A673 (cell line): ENCODE data around the gene BTBD3. TPM values are rescaled to one million over a fixed set of nuclear protein-coding genes. Genes with fewer than 3 reads are reported as not detected.

Experiments
- BruUV-seq: library from RNA; stranded (reverse); fragments of 400-500 nt; replicated peaks from 2 replicates; lab custom pipeline; 2021; lab: Mats Ljungman, UMichigan
- CTCF ChIA-PET: fragments of 300-600 bp; sonication (Branson Sonifier 250); formaldehyde crosslinking; loops from one replicate; lab custom pipeline; 2022; ENCODE audit warnings: antibody characterized with exemption; lab: Charles Lee
- POLR2A ChIA-PET: fragments of 300-600 bp; sonication (Branson Sonifier 250); formaldehyde crosslinking; loops from one replicate; lab custom pipeline; 2022; ENCODE audit warnings: antibody characterized with exemption; ENCODE audit not compliant: low non-redundant PET; lab: Charles Lee
- DNase-seq: peaks from one replicate; pipeline ENCODE4 v3.0.0-alpha.2; 2015; ENCODE audit warnings: low spot score
- H3K27ac ChIP-seq: fragments of 200-600 bp; sonication (generic); 2 replicates; pipeline ENCODE4 v1.5.1; 2016; ENCODE audit warnings: mixed run types, low read depth, mild to moderate bottlenecking, mixed read lengths, antibody characterized with exemption, low read length; ENCODE audit not compliant: poor library complexity, severe bottlenecking
- H3K27me3 ChIP-seq: fragments of 200-600 bp; sonication (generic); replicated peaks from 2 replicates; pipeline ENCODE4 v1.6.1; 2017; ENCODE audit warnings: mixed run types, low read depth, mild to moderate bottlenecking, mixed read lengths, antibody characterized with exemption, low read length; ENCODE audit not compliant: insufficient read depth, poor library complexity
- H3K36me3 ChIP-seq: fragments of 200-600 bp; sonication (generic); 2 replicates; pipeline ENCODE4 v1.6.1; 2016; ENCODE audit warnings: mixed run types, mild to moderate bottlenecking, mixed read lengths, antibody characterized with exemption, low read length; ENCODE audit not compliant: insufficient read depth, poor library complexity, severe bottlenecking
- H3K4me1 ChIP-seq: fragments of 200-600 bp; sonication (generic); 2 replicates; pipeline ENCODE4 v1.6.1; 2017; ENCODE audit warnings: mixed run types, mild to moderate bottlenecking, mixed read lengths, antibody characterized with exemption, low read length; ENCODE audit not compliant: insufficient read depth, poor library complexity, severe bottlenecking
- H3K4me3 ChIP-seq: fragments of 200-600 bp; sonication (generic); 2 replicates; pipeline ENCODE4 v1.5.1; 2016; ENCODE audit warnings: low read depth, mixed run types, mild to moderate bottlenecking, mixed read lengths, low read length; ENCODE audit not compliant: poor library complexity, severe bottlenecking
- H3K9me3 ChIP-seq: fragments of 200-600 bp; sonication (generic); 2 replicates; pipeline ENCODE4 v1.6.1; 2016; ENCODE audit warnings: mixed run types, low read depth, mild to moderate bottlenecking, mixed read lengths, antibody characterized with exemption, low read length; ENCODE audit not compliant: poor library complexity, severe bottlenecking
- EZH2 ChIP-seq: fragments of 200-600 bp; sonication (generic); IDR thresholded peaks from 2 replicates; pipeline ENCODE4 v1.6.1; 2017; ENCODE audit warnings: borderline replicate concordance, low read depth, mild to moderate bottlenecking, mixed read lengths, antibody characterized with exemption, low read length; ENCODE audit not compliant: poor library complexity, severe bottlenecking
- intact Hi-C: fragments of 100-400 bp; cut with micrococcal nuclease; formaldehyde crosslinking; loops from one replicate; pipeline ENCODE4 v1.10.0; 2022; ENCODE audit not compliant: unreplicated experiment
- total RNA-seq: library from RNA; stranded (reverse); gene quantifications from 2 replicates; pipeline ENCODE4 v1.2.3, GENCODE V29; 2021
- TF ChIP-seq, protein P1 (sequence below): fragments of 300-800, 200-600 bp; sonication (generic); conservative IDR thresholded peaks from 2 replicates; pipeline ENCODE4 v1.5.1; 2017; ENCODE audit warnings: low read depth, mild to moderate bottlenecking, antibody characterized with exemption, low read length, moderate library complexity, mixed read lengths

The BTBD3 gene
- total RNA-seq, 1 experiment from 2014 or later: 43.5 TPM

DNA sequence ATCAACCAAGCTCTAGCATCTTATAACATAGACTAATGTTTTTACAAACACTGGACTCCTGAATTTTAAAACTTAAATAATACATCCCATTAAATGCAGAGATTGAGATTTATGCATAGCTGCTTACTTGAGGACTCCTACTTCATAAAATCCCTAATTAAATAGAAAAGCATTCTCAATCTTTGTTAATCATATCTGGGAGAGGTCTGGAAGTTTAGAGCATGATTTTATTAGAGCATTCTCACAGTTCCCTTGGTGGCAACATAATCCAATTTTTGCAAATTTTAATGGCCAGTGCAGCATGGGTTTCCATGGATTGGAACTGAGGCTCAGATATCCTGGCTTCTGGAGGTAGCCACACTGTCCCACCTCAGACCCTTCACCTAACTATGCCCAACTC lies 19.5 kb downstream of the BTBD3 start:
- Histone ChIP-seq H3K27me3 (no peaks in the 10 kb centered on the region), H3K27ac (no peak overlapping the region), H3K36me3 (no peaks in the 10 kb centered on the region), H3K4me3 (no peak overlapping the region), H3K4me1 (no peaks in the 10 kb centered on the region), H3K9me3 (no peaks in the 10 kb centered on the region)
- DNase-seq: no peak
- ChIA-PET POLR2A (no interaction called here), CTCF (no interaction called here)
- intact Hi-C loops: no loop called here
- TF ChIP-seq, protein P1, sequence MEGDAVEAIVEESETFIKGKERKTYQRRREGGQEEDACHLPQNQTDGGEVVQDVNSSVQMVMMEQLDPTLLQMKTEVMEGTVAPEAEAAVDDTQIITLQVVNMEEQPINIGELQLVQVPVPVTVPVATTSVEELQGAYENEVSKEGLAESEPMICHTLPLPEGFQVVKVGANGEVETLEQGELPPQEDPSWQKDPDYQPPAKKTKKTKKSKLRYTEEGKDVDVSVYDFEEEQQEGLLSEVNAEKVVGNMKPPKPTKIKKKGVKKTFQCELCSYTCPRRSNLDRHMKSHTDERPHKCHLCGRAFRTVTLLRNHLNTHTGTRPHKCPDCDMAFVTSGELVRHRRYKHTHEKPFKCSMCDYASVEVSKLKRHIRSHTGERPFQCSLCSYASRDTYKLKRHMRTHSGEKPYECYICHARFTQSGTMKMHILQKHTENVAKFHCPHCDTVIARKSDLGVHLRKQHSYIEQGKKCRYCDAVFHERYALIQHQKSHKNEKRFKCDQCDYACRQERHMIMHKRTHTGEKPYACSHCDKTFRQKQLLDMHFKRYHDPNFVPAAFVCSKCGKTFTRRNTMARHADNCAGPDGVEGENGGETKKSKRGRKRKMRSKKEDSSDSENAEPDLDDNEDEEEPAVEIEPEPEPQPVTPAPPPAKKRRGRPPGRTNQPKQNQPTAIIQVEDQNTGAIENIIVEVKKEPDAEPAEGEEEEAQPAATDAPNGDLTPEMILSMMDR: no peak
- TF ChIP-seq EZH2: no peak
- BruUV-seq: no TSS peak

- POLR2A ChIA-PET: no interaction called here
Measured at GRCh38 chr20:11941593-11942246, 24.0 kb downstream of the BTBD3 start.

GRCh38 chr20:11943778-11944177 lies 26.1 kb downstream of the BTBD3 start:
- no peaks in the 10 kb centered on the region for H3K4me1 ChIP-seq
- no peaks in the 10 kb centered on the region for H3K36me3 ChIP-seq
- intact Hi-C loops: no loop called here
- BruUV-seq: no TSS peak
- TF ChIP-seq, protein P1: no peak
- no peak for TF ChIP-seq EZH2
- no peak for DNase-seq
- H3K27me3 ChIP-seq: no peaks in the 10 kb centered on the region
- H3K27ac ChIP-seq: no peak overlapping the region
- H3K9me3 ChIP-seq: no peaks in the 10 kb centered on the region
- CTCF ChIA-PET: no interaction called here
- POLR2A ChIA-PET: no interaction called here
- no peak overlapping the region for H3K4me3 ChIP-seq

More at GRCh38 chr20:11941593-11942246, 24.0 kb downstream of the BTBD3 start:
- Histone ChIP-seq H3K27me3 (no peaks in the 10 kb centered on the region), H3K36me3 (no peaks in the 10 kb centered on the region), H3K4me3 (no peak overlapping the region), H3K27ac (no peak overlapping the region), H3K9me3 (no peaks in the 10 kb centered on the region), H3K4me1 (no peaks in the 10 kb centered on the region)
- no peak for DNase-seq
- TF ChIP-seq EZH2: no peak
- TF ChIP-seq, protein P1: no peak
- intact Hi-C loops: no loop called here
- CTCF ChIA-PET: no interaction called here
- no TSS peak for BruUV-seq
